Colon (tissue), 2 donors: Measurements from ENCODE around the gene PPP1R1A.

Experiments
- FAIRE-seq: peaks from 2 replicates; lab custom pipeline; 2012; peaks lifted over from hg19 to GRCh38; lab: Jason Lieb, UNC
- donor health status: control.
- donor health status: control.

PPP1R1A gene

GRCh38 chr12:54571193-54572188, 17.0 kb downstream of the PPP1R1A start:
- FAIRE-seq: no peak

GRCh38 chr12:54569995-54570528, 18.4 kb downstream of the PPP1R1A start:
- FAIRE-seq: no peak

DNA sequence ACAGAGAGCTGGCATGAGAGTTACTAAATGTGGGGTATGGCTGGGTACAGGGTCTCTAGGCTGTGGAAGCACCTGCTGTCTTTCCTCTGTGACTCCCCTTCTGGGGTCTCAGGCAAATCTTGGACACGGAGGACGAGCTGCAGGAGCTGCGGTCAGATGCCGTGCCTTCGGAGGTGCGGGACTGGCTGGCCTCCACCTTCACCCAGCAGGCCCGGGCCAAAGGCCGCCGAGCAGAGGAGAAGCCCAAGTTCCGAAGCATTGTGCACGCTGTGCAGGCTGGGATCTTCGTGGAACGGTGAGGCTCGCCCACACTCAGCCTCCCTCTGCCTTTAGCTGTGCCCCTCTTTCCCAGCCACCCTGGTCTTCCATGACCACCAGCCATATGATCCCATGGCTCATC, 19.4 kb downstream of the PPP1R1A start:
- no peak for FAIRE-seq

GRCh38 chr12:54566792-54567191, 21.7 kb downstream of the PPP1R1A start:
- FAIRE-seq: no peak

DNA sequence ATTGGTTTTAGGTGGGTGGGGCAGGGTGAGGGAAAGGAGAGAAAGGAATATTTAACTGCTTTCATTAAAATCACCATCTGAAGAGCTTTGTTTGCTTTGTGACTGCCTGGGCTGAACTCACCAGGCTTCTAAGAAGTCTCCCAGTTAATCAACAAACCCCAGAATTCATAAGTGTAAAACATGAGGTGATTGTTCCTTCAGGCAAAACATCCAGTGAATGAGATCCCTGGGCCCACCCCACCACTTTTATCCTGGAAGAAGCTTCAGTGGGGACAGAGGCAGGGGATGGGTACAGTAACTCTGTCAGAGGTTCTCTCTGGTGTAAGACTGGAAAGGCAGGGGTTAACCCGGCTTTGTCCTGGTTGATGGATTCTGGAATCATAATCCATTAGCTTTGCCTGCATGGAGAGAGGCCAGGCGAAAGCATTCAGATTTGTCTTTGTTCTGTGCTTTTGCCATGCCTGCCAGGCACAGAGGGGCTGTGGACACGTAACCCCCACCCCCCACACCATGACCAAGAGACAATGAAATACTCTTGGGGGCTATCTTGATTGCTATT, 22.4 kb downstream of the PPP1R1A start:
- FAIRE-seq: no peak

GRCh38 chr12:54565310-54565985, 23.0 kb downstream of the PPP1R1A start:
- no peak for FAIRE-seq

DNA sequence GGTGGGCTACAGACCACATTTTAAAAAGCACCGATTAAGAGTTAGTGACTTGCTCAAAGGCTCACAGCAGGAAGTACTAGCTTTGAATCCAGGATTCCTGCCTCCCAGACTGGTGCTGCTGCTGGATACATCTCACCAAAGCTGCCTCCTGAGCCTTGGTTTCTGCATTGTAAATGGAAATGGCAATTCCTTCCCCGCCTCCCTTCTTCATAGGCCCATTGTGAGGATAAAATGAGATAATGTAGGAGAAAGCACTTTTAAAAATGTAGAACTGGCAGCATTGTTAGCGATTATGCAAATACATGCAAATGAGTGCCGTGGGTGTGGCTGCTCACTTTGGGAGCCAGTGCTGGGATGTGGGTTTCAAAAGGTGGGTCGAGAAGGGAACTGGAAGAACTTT, 23.7 kb downstream of the PPP1R1A start:
- no peak for FAIRE-seq

- no peak for FAIRE-seq
These were observed 24.7 kb downstream of the PPP1R1A start for GRCh38 chr12:54563787-54564186.

- FAIRE-seq: no peak
These were observed 25.6 kb downstream of the PPP1R1A start for GRCh38 chr12:54562750-54563356.

- no peak for FAIRE-seq
These were observed 27.3 kb downstream of the PPP1R1A start for GRCh38 chr12:54561164-54561563.

- no peak for FAIRE-seq
These were observed 28.0 kb downstream of the PPP1R1A start for GRCh38 chr12:54560374-54560858.

- FAIRE-seq: no peak
These were observed 29.7 kb downstream of the PPP1R1A start for GRCh38 chr12:54558759-54559158.

GRCh38 chr12:54558311-54558710, 30.1 kb downstream of the PPP1R1A start:
- FAIRE-seq: no peak

DNA sequence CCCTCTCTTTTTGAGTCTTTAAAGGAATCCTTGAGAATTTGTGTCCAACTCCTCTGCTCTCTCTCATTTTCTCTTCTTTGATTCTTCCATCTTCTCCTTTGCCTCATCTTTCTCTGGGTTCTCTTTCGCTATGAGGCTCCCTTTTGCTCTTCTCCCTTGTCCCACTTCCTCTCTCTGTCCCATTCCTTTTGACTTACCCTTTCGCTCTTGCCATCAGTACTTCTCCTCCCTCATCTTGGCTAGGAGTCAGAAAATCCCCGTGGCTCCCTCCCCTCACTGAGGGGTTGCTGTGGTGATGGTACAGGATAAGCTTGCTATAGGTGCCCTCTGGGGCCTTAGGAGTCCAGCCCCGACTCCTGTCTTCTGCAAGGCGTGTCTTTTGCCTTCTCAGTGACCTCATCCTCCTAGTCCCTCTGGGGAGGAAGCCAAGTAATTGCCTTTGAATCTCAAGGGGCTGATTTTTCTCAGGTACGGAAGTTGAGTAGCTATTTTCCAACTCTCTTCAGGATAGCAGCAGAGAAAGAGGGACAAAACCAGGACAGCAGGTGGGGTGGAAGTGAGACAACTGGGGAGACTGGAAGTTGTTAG, 32.7 kb downstream of the PPP1R1A start:
- no peak for FAIRE-seq

DNA sequence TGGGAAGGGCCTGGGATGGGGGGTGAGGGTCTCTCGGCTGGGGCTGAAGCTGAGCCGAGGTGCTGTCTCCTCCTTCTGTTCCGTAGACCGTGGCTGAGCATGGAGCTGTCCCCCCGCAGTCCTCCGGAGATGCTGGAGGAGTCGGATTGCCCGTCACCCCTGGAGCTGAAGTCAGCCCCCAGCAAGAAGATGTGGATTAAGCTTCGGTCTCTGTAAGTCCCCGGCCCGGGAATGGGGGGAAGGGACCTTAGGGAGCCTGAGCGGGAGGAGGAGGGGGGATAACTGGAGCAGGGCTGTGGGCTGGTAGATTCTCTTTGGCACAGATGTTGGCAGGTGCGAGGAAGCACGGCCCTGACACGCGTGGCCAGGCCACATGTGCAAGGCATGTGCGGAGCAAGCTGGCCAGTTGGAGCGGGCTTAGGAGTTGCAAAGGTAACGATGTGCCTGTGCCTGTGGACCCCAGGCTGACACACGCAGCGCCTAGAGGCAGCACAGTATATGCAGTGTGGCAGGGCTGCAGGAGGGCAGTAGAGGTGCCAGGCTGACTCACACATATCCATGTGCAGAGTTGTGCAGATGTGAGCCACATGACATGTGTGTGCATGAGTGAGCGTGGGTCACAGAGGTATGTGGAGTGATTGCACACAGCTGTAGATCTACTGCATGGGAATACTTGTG, 38.5 kb downstream of the PPP1R1A start:
- no peak for FAIRE-seq

DNA sequence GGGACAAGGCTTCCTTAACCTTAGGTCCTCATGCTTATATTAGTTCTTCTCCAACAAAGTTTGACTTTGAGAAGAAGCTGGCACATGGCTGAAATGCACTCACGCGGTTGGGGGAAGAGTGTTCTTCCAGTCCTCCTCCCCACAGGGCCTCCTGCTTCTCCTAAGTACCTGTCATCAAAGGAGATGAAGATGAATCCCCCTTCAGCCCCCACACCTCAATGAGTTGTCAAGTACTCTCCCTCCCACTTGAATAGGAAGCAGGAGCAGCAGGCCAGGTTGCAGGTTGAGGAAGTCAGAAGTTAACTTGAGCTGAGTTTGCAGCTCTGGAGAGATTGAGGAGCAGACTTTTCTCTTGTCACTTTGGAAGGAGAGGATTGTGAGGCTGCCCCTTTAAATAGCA, 41.9 kb downstream of the PPP1R1A start:
- no peak for FAIRE-seq

GRCh38 chr12:54544743-54545142, 43.7 kb downstream of the PPP1R1A start:
- FAIRE-seq: no peak

- FAIRE-seq: no peak
These were observed 44.9 kb downstream of the PPP1R1A start for GRCh38 chr12:54543526-54543925.

GRCh38 chr12:54541751-54542290, 46.6 kb downstream of the PPP1R1A start:
- no peak for FAIRE-seq

DNA sequence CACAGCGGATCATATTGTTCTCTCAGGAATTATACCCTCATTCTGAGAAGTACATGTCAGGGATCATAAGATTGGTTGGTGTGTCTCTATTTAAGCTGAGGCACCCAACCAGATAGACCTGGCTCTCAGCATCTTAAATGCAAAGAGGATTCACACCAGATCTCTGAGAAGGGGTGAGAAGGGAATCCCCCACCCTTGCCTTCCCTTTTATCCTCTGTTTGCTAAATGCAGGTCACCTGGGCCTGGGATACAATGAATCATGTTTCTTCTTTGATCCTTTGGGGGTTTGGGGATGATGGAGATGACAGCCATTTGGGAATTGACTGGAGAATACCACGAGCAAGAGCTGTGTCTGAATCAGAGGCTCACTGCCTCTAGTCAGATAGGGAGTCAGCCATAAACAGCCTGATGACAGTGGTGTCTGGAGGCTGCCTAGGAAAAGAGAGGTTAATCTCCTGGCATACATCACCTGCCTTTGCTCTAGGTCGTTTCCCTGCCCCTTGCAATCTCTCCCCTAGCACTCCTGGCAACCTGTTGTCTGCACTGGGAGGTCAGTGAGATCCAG, 50.2 kb downstream of the PPP1R1A start:
- FAIRE-seq: no peak

DNA sequence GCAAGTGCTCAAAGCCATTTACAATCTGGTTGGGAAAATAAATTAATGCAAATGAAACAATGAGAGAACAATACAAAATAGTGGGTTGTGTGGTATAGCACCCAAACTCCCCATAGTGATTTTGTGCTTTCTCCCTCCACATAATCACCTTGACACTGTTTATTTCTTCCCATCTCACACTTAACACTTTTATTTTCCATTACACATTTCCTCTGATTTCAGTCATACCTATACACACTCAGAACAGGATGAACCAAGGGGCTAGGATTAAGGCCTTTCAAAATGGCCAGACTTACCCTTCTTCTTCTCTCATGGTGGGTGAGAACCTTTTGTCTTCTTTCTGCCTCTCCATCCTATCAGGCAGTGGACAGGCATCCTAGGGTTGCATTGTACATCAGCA, 53.0 kb downstream of the PPP1R1A start:
- no peak for FAIRE-seq
